Stimulated activated naive CD8-positive, alpha-beta T cell treated with anti-CD3 and anti-CD28 coated beads, Interleukin-15, Interleukin-2, amounts not matched to agents 100 ng/mL and 50 ng/mL, for 24 hours (primary cell): ENCODE results near the gene MBNL2.

ENCODE experiments used
- H3K27ac Mint-ChIP-seq: one replicate; pipeline ENCODE4 v1.8.0; 2021; ENCODE audit warnings: mild to moderate bottlenecking, mixed read lengths
- H3K27me3 Mint-ChIP-seq: one replicate; pipeline ENCODE4 v1.8.0; 2021; ENCODE audit warnings: mixed read lengths
- H3K36me3 Mint-ChIP-seq: one replicate; pipeline ENCODE4 v1.8.0; 2021; ENCODE audit warnings: low read depth, mixed read lengths
- H3K4me1 Mint-ChIP-seq: one replicate; pipeline ENCODE4 v1.8.0; 2021; ENCODE audit warnings: low read depth, mixed read lengths
- H3K4me3 Mint-ChIP-seq: one replicate; pipeline ENCODE4 v1.8.0; 2021; ENCODE audit warnings: mild to moderate bottlenecking, mixed read lengths
- H3K9me3 Mint-ChIP-seq: one replicate; pipeline ENCODE4 v1.8.0; 2021; ENCODE audit warnings: mixed read lengths

Gene MBNL2

DNA sequence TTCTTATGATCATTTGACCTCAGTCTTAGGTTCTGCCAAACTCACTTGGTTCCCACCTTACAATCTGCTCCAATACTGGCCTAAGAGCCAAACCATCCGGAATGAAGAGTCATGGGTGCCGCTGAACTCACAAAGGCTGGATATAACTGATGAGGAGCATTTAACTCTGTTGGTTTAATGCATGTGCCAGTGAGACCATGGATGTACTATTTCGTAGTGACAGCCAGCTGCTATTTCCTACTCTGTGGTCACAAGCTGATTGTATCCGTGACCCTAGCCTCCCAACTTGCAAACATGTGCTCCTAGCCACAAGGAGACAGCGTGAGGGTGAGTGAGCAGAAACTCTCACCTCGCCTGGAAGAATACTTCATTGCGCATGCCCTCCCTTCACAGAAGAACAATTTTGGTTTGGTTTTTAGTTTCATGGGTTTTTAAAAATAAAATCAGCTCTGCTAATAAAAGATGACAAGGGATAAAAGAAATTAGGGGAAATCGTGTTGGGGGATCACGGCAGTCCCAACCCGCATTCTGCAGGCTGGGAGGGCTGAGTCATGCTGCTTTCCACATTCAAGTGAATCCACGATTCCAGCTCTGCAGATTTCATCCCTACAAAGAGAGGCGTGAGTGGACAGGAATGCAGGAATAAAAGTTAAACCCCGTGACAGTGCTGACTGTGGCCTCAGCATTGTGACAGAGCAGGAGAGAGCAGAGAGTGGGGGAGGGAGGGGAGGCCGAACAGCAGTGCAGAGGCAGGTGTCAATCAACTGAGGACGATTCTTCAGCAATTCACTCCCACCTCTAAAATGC, 145.1 kb downstream of the MBNL2 start:
- H3K36me3 Mint-ChIP-seq = peaks cover 38% of the 10 kb centered on the region
- H3K4me1 Mint-ChIP-seq = peaks cover 34% of the 10 kb centered on the region
- H3K9me3 Mint-ChIP-seq = no peaks in the 10 kb centered on the region
- no peaks in the 10 kb centered on the region for H3K27me3 Mint-ChIP-seq
- peak overlapping the region; percentile 42 for H3K27ac Mint-ChIP-seq
- H3K4me3 Mint-ChIP-seq = no peak overlapping the region

DNA sequence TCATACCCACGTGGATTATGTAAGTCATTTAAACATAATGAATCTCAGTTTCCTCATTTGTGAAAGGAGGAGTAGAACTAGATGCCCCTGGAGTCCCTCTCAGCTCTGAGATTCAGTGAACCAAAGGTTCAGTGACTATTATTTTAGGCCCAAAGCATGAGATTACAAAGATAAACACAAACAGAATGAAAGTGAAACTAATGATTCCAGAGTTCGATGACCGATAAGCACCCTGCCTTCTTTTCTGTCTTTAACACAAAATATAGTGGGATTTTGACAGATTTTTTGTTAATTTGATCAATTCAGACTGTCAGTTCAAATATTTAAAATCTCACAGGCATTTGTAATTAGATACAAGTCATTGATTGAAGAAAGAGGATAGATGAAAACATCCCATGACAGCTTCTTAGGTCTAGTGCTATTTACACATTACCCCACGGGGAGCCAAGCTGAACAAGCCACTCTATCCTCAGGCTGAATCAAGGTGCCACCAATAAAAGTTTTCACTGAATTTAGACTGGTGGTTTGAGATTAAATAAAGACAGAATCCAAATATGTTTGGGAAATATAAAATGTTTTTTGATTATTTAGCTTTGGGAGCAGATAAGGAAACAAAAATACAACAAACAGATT, 147.2 kb downstream of the MBNL2 start:
- Mint-ChIP-seq H3K4me1 (peaks cover 30% of the 10 kb centered on the region), H3K4me3 (peak overlapping the region; percentile 87), H3K9me3 (no peaks in the 10 kb centered on the region), H3K27me3 (no peaks in the 10 kb centered on the region), H3K27ac (peak overlapping the region; percentile 75), H3K36me3 (peaks cover 28% of the 10 kb centered on the region)

DNA sequence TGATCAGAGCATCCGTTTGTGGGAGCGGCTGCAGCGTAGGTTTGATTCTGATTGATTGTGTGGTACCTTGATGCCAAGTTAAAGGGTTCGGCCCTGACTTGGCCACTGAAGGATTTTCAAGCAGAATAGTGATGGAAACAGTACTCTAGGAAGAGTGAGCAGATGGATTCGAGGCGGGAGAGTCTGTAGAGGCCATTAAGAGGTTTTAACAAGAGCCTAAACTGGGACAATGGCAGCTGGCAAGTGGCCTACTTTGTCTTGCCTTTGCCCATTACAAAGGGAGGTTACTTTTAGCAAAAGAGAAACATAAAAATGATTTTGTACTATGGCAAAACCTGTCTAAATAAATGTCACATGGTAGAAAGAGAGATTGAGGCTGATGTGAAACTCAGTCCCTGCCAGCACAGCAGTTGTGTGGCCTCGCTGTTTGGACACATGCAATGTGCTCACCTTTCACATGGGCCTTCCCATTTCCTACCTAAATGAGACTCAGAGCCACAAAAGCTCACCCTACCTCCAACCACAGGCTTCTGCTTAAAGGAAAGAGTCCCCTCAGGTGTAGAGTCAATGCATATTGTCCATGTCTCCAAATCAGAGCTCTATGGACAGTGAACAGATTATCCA, 149.5 kb downstream of the MBNL2 start:
- no peak overlapping the region for H3K27ac Mint-ChIP-seq
- no peak overlapping the region for H3K4me3 Mint-ChIP-seq
- peaks cover 20% of the 10 kb centered on the region for H3K36me3 Mint-ChIP-seq
- no peaks in the 10 kb centered on the region for H3K9me3 Mint-ChIP-seq
- H3K4me1 Mint-ChIP-seq = peaks cover 21% of the 10 kb centered on the region
- no peaks in the 10 kb centered on the region for H3K27me3 Mint-ChIP-seq

DNA sequence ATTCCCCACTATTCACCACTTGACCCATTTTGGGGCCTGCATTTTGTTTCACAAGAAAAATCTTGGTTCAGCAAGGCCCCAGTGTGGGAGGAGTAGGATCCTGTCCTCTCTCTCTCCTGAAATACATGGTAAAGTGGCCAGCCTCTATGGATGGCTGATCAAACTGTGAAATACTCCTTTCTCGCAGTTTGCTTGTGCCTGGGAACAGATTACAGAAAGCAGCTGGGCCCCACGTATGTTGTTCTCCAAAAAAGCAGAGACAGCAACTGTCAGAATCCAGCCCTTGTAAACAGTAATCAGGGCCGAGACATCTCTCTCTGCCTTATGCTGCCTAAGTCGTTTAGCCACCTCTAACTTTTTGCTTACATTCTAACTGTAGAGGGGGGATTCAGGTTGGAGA, 150.8 kb downstream of the MBNL2 start:
- Mint-ChIP-seq H3K9me3 (no peaks in the 10 kb centered on the region), H3K4me3 (no peak overlapping the region), H3K27me3 (no peaks in the 10 kb centered on the region), H3K36me3 (peaks cover 13% of the 10 kb centered on the region), H3K27ac (no peak overlapping the region), H3K4me1 (peaks cover 12% of the 10 kb centered on the region)

DNA sequence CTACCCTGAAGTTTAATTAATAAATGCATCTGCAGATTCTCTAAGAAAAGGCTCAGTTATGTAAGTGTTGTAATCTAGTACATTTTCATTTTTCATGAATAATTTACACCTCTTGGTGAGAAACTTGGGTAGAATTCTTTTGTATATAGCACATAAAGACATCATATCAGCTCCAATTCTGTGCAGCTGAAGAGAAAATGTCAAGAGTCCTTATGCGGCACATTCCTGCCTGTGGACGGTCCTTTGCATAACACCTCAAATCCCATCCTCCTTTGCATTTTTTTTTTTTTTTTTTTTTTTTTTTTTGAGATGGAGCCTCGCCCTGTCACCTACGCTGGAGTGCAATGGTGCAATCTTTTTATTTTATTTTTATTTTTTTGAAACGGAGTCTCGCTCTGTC, 151.7 kb downstream of the MBNL2 start:
- Mint-ChIP-seq H3K9me3 (no peaks in the 10 kb centered on the region), H3K27me3 (no peaks in the 10 kb centered on the region), H3K36me3 (peaks cover 13% of the 10 kb centered on the region)

DNA sequence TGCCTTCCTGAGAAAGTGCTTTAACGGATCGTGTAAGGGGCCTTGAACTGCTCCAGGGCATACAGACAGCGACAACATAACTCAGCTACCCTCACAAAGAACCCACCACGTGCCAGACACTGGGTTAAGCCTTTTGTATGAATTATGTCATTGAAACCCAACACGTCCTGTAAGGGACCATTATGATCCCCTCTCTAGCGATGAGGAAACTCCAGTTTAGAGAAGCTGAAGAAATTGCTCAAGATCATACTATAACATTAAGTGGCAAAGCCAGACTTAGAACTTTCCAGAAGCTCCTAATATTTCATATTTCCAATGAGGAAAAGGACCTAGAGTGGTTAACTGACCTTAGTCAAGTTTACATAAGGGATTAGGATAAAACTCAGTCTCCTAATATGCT, 154.8 kb downstream of the MBNL2 start:
- Mint-ChIP-seq H3K27ac (no peak overlapping the region), H3K9me3 (no peaks in the 10 kb centered on the region), H3K27me3 (no peaks in the 10 kb centered on the region), H3K4me1 (no peaks in the 10 kb centered on the region), H3K36me3 (peaks cover 18% of the 10 kb centered on the region), H3K4me3 (no peak overlapping the region)

More for the DNA sequence above, 151.7 kb downstream of the MBNL2 start:
- peaks cover 7% of the 10 kb centered on the region for H3K4me1 Mint-ChIP-seq
- H3K4me3 Mint-ChIP-seq = no peak overlapping the region
- H3K27ac Mint-ChIP-seq = no peak overlapping the region

DNA sequence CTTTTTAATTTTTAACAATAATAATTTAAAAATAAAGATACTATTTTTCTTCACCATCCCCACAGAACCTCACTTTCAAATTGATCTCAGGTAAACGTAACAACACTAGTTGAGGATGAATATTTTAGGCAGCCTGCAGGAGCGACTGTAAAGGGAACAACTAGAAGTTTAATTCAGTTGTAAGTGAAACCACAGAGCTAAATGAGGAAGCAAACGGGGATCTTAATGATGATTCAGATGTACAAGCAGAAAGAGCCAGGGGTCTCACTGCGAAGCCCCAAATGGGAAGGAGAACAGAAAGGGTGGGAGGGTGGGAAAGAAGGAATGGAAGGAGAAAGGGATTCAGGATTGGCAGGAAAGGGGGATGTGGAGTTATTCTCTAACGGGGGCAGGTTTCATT, 157.3 kb downstream of the MBNL2 start:
- H3K4me1 Mint-ChIP-seq = peaks cover 3% of the 10 kb centered on the region
- no peaks in the 10 kb centered on the region for H3K27me3 Mint-ChIP-seq
- no peak overlapping the region for H3K27ac Mint-ChIP-seq
- no peak overlapping the region for H3K4me3 Mint-ChIP-seq
- peaks cover 27% of the 10 kb centered on the region for H3K36me3 Mint-ChIP-seq
- H3K9me3 Mint-ChIP-seq = no peaks in the 10 kb centered on the region

DNA sequence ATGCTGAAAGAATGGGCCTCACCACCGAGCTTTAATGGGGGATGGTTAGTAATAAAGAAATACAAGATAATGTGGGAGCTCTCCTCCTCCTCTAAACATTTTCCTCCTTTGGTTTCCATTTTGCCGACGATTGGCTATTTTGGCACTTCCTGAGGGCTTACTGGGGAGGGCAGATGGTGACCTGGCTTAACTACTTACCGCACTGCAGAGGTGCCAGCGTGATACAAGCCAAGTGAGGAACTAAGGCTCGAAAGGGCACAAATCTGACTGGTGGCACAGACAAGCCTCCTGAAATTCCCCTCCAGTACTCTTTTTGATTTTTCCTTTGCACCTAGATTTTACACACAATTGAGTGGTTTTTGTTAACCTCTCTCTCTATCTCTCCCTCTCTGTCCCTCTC, 158.6 kb downstream of the MBNL2 start:
- no peaks in the 10 kb centered on the region for H3K27me3 Mint-ChIP-seq
- H3K9me3 Mint-ChIP-seq = no peaks in the 10 kb centered on the region
- H3K27ac Mint-ChIP-seq = no peak overlapping the region

DNA sequence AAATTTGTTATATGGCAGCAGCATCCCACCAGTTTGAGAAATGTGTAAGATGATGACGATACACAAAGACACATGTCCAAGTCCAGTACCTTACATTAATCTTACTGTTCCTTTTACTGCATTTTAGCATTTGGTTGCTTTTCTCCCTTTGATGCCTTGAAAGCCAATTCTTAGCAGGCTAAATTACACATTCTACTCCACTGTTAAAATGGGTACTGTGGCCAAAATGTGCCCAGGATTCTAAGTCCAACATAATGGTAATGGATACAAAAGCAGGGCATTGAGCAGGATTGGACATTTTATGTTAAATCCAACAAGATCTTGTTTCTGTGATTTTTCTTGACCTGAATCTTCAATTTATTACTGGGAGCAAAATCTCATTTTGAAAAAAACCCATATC, 159.1 kb downstream of the MBNL2 start:
- H3K4me1 Mint-ChIP-seq = peaks cover 9% of the 10 kb centered on the region
- peaks cover 21% of the 10 kb centered on the region for H3K36me3 Mint-ChIP-seq
- H3K27me3 Mint-ChIP-seq = no peaks in the 10 kb centered on the region
- H3K27ac Mint-ChIP-seq = no peak overlapping the region
- no peaks in the 10 kb centered on the region for H3K9me3 Mint-ChIP-seq
- H3K4me3 Mint-ChIP-seq = no peak overlapping the region

More for the DNA sequence above, 158.6 kb downstream of the MBNL2 start:
- Mint-ChIP-seq H3K4me3 (no peak overlapping the region), H3K36me3 (peaks cover 21% of the 10 kb centered on the region), H3K4me1 (peaks cover 5% of the 10 kb centered on the region)

DNA sequence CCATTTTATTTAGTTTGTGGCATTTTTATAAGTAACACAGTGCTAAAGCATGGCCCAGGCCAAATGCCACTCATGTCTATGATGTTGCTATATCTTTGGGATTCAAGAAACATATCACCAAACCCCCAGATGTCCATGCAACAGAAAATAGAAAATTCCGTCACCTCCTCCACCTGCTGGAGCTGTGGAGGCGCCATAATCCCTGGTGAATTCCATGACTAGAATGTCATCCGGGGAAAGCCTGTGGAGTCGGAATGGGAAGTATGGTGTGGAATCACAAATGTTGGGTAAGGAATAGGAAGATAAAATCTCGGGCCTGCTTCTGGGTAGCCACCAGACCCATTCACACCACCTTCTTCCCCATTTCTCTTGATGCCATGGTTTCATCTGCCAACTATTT, 160.1 kb downstream of the MBNL2 start:
- H3K27me3 Mint-ChIP-seq = no peaks in the 10 kb centered on the region
- H3K4me1 Mint-ChIP-seq = peaks cover 20% of the 10 kb centered on the region
- H3K4me3 Mint-ChIP-seq = no peak overlapping the region
- H3K27ac Mint-ChIP-seq = no peak overlapping the region
- no peaks in the 10 kb centered on the region for H3K9me3 Mint-ChIP-seq
- peaks cover 21% of the 10 kb centered on the region for H3K36me3 Mint-ChIP-seq

DNA sequence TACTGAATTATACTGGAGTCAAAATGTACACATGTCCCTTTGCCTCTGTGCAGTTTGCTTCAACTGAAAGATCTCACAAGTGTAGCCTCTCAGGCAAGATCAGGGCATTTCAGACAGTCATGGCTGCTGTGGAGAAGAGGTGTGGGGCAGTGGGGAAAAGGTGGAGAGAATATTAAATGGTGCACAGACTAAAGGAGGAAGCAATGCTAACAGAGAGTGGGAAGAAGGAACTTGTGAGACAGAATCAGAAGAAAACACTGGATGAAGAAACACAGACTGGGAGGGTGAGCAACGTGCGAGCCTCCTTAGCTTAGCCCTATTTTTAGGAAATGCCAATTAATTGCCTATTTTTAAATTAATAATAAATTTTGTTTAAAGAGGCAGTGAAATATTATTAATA, 162.2 kb downstream of the MBNL2 start:
- Mint-ChIP-seq H3K27ac (no peak overlapping the region), H3K27me3 (no peaks in the 10 kb centered on the region), H3K4me1 (peaks cover 31% of the 10 kb centered on the region), H3K36me3 (peaks cover 18% of the 10 kb centered on the region), H3K4me3 (no peak overlapping the region), H3K9me3 (no peaks in the 10 kb centered on the region)

DNA sequence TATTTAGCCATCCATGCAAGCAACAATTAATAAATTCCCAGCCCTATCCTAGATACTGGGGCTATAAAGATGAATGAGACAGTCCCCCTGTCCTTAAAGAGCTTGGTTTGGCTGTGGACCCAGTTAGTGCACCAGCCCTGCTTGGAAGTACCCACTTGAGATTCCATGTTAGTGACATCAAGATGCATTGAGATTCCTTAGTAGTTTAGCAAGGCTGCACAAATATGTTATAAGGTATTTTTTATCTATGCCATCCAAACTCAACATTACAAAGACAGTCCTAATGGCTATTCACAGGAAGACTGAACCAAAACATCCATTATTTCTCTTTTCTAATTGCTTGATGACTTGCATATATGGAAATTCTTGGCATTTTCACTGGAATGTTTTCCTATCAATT, 163.0 kb downstream of the MBNL2 start:
- Mint-ChIP-seq H3K4me1 (peaks cover 31% of the 10 kb centered on the region), H3K9me3 (no peaks in the 10 kb centered on the region), H3K4me3 (no peak overlapping the region), H3K27me3 (no peaks in the 10 kb centered on the region), H3K27ac (no peak overlapping the region), H3K36me3 (peaks cover 18% of the 10 kb centered on the region)

DNA sequence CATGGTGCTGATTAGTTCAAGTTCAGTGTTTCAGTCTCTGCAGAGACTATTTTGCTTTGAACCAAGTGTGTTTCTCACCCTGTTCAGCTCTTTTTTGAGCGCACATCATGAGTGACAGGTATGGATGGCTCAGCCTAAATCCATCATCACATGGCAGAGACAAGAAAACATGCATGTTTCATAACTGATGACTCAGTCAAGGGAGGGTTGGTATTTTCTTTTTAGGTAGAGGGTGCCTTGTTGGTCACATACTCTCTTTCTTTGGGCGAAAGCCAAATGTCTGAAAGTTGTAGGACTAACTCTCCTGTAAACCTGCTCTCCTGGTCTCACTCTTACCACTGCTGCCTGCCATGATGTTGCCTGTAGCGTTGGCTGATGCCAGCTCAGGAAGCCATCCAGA, 163.7 kb downstream of the MBNL2 start:
- Mint-ChIP-seq H3K36me3 (peaks cover 14% of the 10 kb centered on the region), H3K4me1 (peaks cover 31% of the 10 kb centered on the region), H3K9me3 (no peaks in the 10 kb centered on the region), H3K27ac (no peak overlapping the region), H3K27me3 (no peaks in the 10 kb centered on the region), H3K4me3 (no peak overlapping the region)

DNA sequence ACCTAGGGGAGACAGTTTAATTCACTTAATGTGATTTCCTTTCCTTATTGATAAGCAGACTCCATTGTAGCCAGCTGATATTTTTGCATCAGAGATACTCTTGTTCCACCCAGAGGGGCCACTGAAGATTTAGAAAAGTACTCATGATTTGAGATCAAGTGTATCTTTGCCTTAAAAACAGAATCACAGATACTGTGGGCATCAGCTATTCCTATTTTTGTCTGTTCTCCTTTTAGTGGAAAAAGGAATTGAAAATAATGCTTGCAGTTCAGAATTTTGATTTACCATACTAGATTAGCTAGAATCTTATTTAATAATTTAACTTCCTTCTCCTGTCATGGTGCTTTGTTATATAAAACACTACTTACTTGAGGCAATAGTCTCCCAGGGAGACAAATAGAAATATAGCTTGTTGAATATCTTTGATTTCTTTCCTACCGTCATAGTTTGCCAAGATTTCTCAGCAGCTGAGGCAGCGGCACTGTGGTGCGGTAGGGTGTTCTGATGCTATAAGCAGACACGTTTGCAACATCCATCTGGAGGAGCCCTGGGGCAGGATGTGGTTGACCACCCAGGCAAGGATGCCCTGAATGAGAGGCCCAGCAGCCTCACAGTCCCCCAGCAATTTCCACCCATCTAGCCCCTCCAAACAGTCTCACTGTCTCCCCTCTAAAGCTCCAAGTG, 164.8 kb downstream of the MBNL2 start:
- H3K4me3 Mint-ChIP-seq = no peak overlapping the region

DNA sequence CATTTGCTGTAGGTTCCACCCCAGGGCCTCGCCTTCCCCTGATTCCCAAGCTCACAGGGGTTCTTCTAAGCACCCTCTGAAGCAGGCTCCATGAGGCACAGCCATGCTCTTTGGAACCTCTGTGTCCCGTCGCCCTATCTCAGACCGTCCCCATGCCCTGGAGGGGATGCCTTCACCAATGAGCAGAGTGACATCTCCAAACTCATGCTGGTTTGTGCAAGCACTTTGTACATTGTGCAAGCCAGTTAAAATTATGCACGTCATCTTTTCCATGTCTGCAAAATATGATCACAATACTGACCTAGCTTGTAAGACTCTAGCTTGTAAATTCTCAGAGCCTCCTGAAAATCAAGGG, 165.3 kb downstream of the MBNL2 start:
- H3K36me3 Mint-ChIP-seq = peaks cover 8% of the 10 kb centered on the region
- no peak overlapping the region for H3K4me3 Mint-ChIP-seq
- H3K27me3 Mint-ChIP-seq = no peaks in the 10 kb centered on the region
- H3K4me1 Mint-ChIP-seq = peaks cover 31% of the 10 kb centered on the region
- H3K27ac Mint-ChIP-seq = peak overlapping the region; percentile 17
- no peaks in the 10 kb centered on the region for H3K9me3 Mint-ChIP-seq

More for the DNA sequence above, 164.8 kb downstream of the MBNL2 start:
- H3K36me3 Mint-ChIP-seq = peaks cover 8% of the 10 kb centered on the region
- H3K27me3 Mint-ChIP-seq = no peaks in the 10 kb centered on the region
- peaks cover 31% of the 10 kb centered on the region for H3K4me1 Mint-ChIP-seq
- peak overlapping the region; percentile 17 for H3K27ac Mint-ChIP-seq
- no peaks in the 10 kb centered on the region for H3K9me3 Mint-ChIP-seq
